B cell (primary cell): ENCODE results near the gene OR10Z1. TPM values are rescaled to one million over a fixed set of nuclear protein-coding genes. Genes with fewer than 3 reads are reported as not detected.

ENCODE experiments used
- ATAC-seq: fragments of 200-7000 bp; cut with Tn5 transposase; one replicate; pipeline ENCODE4 v1.10.0; 2021; ENCODE audit warnings: low read depth, mild to moderate bottlenecking, moderate number of reproducible peaks, moderate library complexity
- CTCF ChIA-PET: fragments of 350-600 bp; sonication (Branson Sonifier 250); formaldehyde crosslinking; loops from one replicate; lab custom pipeline; 2021; ENCODE audit warnings: antibody characterized with exemption, inconsistent platforms; lab: Charles Lee
- POLR2A ChIA-PET: fragments of 350-600 bp; sonication (Branson Sonifier 250); formaldehyde crosslinking; loops from one replicate; lab custom pipeline; 2021; ENCODE audit warnings: antibody characterized with exemption; lab: Charles Lee
- DNase-seq: peaks from one replicate; pipeline ENCODE4 v3.0.0; 2013
- H2AFZ ChIP-seq: 2 replicates; pipeline ENCODE4 v1.6.1; 2012; ENCODE audit warnings: mild to moderate bottlenecking, low read depth, low read length; ENCODE audit not compliant: insufficient read depth, poor library complexity, severe bottlenecking
- H3K27ac ChIP-seq, 2 donors: 1 replicate in 1 of 2; 2 replicates in 1 of 2; pipeline ENCODE4 v1.5.1; 2012 to 2013; ENCODE audit warnings: low read length in 2 of 2, mild to moderate bottlenecking in 2 of 2, moderate library complexity in 1 of 2
- H3K27me3 ChIP-seq, 4 experiments: fragments of 200-600 bp in 1 of 4; sonication (generic) in 1 of 4; replicated peaks in 1 of 4; 1 replicate in 2 of 4; 2 replicates in 2 of 4; pipeline versions ENCODE4 v1.6.1 to v1.7.0; 2013 to 2016; ENCODE audit warnings: low read length in 3 of 4, mild to moderate bottlenecking in 2 of 4, mixed read lengths in 1 of 4, moderate library complexity in 1 of 4; ENCODE audit not compliant: insufficient read depth in 4 of 4, control insufficient read depth in 3 of 4; ENCODE audit errors: control extremely low read depth in 1 of 4
- H3K36me3 ChIP-seq, 2 experiments: replicated peaks in 1 of 2; 1 replicate in 1 of 2; 2 replicates in 1 of 2; pipeline versions ENCODE4 v1.6.1 to v1.7.1; 2013; ENCODE audit warnings: low read length in 1 of 2; ENCODE audit not compliant: insufficient read depth in 2 of 2, control insufficient read depth in 1 of 2; ENCODE audit errors: control extremely low read depth in 1 of 2, extremely low read depth in 1 of 2
- H3K4me1 ChIP-seq, 2 donors: fragments of 200-600 bp in 1 of 2; sonication (generic) in 1 of 2; 1 replicate in 1 of 2; 2 replicates in 1 of 2; pipeline versions ENCODE4 v1.5.1 to v1.6.1; 2013 to 2017; ENCODE audit warnings: low read length in 2 of 2; ENCODE audit not compliant: control insufficient read depth in 2 of 2, insufficient read depth in 2 of 2
- H3K4me2 ChIP-seq: replicated peaks from 2 replicates; pipeline ENCODE3; 2012; ENCODE audit warnings: mild to moderate bottlenecking, low read depth, low read length; ENCODE audit not compliant: poor library complexity, severe bottlenecking
- H3K4me3 ChIP-seq, 5 experiments: fragments of 200-600 bp in 1 of 5; sonication (generic) in 1 of 5; 1 replicate in 3 of 5; 2 replicates in 2 of 5; pipeline versions ENCODE4 v1.5.1 to v1.7.0; 2011 to 2016; ENCODE audit warnings: low read length in 4 of 5, mild to moderate bottlenecking in 4 of 5, low read depth in 2 of 5, control low read depth in 1 of 5, moderate library complexity in 1 of 5; ENCODE audit not compliant: insufficient read depth in 1 of 5; ENCODE audit errors: control extremely low read depth in 1 of 5, extremely low read depth in 1 of 5
- H3K79me2 ChIP-seq: fragments of 200-600 bp; sonication (generic); one replicate; pipeline ENCODE4 v1.6.0; 2016; ENCODE audit warnings: low read length; ENCODE audit not compliant: control insufficient read depth, insufficient read depth
- H3K9ac ChIP-seq: fragments of 200-600 bp; sonication (generic); 2 replicates; pipeline ENCODE4 v1.6.1; 2017; ENCODE audit warnings: mild to moderate bottlenecking, low read length, moderate library complexity
- H3K9me3 ChIP-seq, 3 donors: one replicate each; pipeline versions ENCODE4 v1.6.1 to v1.7.1; 2013; ENCODE audit warnings: low read length in 2 of 3; ENCODE audit not compliant: control insufficient read depth in 2 of 3, insufficient read depth in 1 of 3; ENCODE audit errors: control extremely low read depth in 1 of 3
- H4K20me1 ChIP-seq: 2 replicates; pipeline ENCODE4 v1.6.0; 2012; ENCODE audit warnings: mild to moderate bottlenecking, low read length; ENCODE audit not compliant: insufficient read depth, control insufficient read depth, poor library complexity, severe bottlenecking
- H3K27ac Mint-ChIP-seq: one replicate; pipeline ENCODE4 v1.8.0; 2021; ENCODE audit warnings: mixed read lengths
- H3K27me3 Mint-ChIP-seq: one replicate; pipeline ENCODE4 v1.8.0; 2021; ENCODE audit warnings: mixed read lengths
- H3K4me1 Mint-ChIP-seq: one replicate; pipeline ENCODE4 v1.8.0; 2021; ENCODE audit warnings: mixed read lengths
- H3K4me3 Mint-ChIP-seq: one replicate; pipeline ENCODE4 v1.8.0; 2021; ENCODE audit warnings: mixed read lengths
- H3K9me3 Mint-ChIP-seq: one replicate; pipeline ENCODE4 v1.8.0; 2022; ENCODE audit warnings: mixed read lengths; ENCODE audit not compliant: insufficient read depth
- CTCF ChIP-seq: fragments of 200-600 bp; IDR thresholded peaks from one replicate; pipeline ENCODE4 v1.8.0; 2022; ENCODE audit warnings: antibody characterized with exemption, mild to moderate bottlenecking
- EZH2 ChIP-seq: IDR thresholded peaks from 2 replicates; pipeline ENCODE4 v1.6.1; 2012; ENCODE audit warnings: borderline replicate concordance, low read depth, mild to moderate bottlenecking, moderate library complexity, low read length; ENCODE audit not compliant: insufficient read depth, poor library complexity, severe bottlenecking
- WGBS: methylation state at CpG from one replicate; pipeline ENCODE4 v1.1.5; 2013; ENCODE audit warnings: missing lambda C conversion rate; ENCODE audit not compliant: insufficient coverage; 5-methylcytosine and 5-hydroxymethylcytosine counted together
- intact Hi-C: fragments of 100-400 bp; cut with micrococcal nuclease; formaldehyde crosslinking; loops from one replicate; pipeline ENCODE4 v1.10.0; 2022
- polyA plus RNA-seq: library from polyadenylated mRNA; depleted of rRNA; stranded (reverse); fragments of >200 nt; gene quantifications from 2 replicates; pipeline ENCODE4 v1.2.3, GENCODE V29; 2012
- total RNA-seq, 2 donors: library from RNA; stranded (reverse); fragments of 120-200 nt in 1 of 2; gene quantifications; 1 replicate in 1 of 2; 2 replicates in 1 of 2; pipeline versions ENCODE4 v1.2.3 to v1.2.4, GENCODE V29; 2013 to 2022

OR10Z1 gene
- total and polyA plus RNA-seq, 2 donors (not counting 1 experiment from before 2014, with no cell fraction given): not detected

DNA sequence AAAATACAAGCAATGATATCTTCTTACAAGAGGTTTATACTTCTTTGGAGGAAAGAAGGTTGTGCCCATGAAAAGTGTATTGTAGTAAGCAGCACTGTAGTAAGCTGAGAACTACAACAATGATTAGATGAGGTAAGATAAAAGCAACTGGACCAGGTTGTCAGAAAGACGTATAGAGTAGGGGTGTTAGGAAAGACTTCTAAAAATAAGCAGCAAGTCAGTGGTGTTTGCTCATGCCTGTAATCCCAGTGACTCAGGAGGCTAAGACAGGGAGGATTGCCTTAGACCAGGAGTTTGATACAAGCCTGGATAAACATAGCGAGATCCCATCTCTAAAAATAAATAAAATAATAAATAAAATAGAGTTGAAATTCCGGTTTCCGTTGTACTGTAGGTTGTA is 21.1 kb upstream of the OR10Z1 start:
- CTCF ChIA-PET: no interaction called here

DNA sequence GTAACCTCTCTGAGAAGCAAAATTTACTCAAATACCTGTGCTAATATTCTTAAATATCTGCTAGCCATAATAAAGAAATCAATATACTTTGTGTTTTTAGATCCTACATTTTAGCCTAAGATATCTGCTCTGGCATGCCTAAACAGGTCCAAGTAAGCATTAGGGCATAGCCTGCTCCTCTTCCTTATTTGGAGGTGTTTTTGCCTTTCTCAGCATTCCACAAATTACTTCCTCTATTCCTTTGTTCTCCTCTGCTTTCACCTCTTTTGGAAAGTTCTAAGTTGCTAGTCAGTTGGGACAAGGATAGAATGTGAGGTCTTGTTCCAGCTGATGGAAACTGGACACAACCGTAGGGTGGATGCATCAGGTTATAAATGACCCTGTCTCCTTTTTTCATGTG is 18.1 kb upstream of the OR10Z1 start:
- 100% methylated on average over 1 of the region's 1 CpG for WGBS
- CTCF ChIA-PET: no interaction called here
- ATAC-seq: no peak

More for the DNA sequence above, 21.1 kb upstream of the OR10Z1 start:
- intact Hi-C loops: no loop called here
- H3K9me3 Mint-ChIP-seq: no peaks in the 10 kb centered on the region
- H3K4me2 ChIP-seq: no peak overlapping the region
- DNase-seq (no peak), ATAC-seq (no peak)
- H3K27ac Mint-ChIP-seq: no peak overlapping the region
- no peak overlapping the region for H3K4me3 ChIP-seq
- H3K4me3 Mint-ChIP-seq: no peak overlapping the region
- H3K4me1 ChIP-seq: no peaks in the 10 kb centered on the region
- TF ChIP-seq EZH2 (no peak), CTCF (no peak)
- H4K20me1 ChIP-seq: no peaks in the 10 kb centered on the region
- WGBS: no CpG with 5 or more reads among the region's 4 CpGs
- H3K4me1 Mint-ChIP-seq: no peaks in the 10 kb centered on the region
- no peak overlapping the region for H2AFZ ChIP-seq
- peaks cover 27% of the 10 kb centered on the region for H3K27me3 Mint-ChIP-seq
- POLR2A ChIA-PET: no interaction called here
- no peaks in the 10 kb centered on the region for H3K79me2 ChIP-seq
- H3K27me3 ChIP-seq: peaks cover 0 to 3% (median under 1%) of the 10 kb centered on the region in 4 experiments
- no peak overlapping the region for H3K27ac ChIP-seq
- no peaks in the 10 kb centered on the region for H3K36me3 ChIP-seq
- H3K9me3 ChIP-seq: peaks cover 10 to 12% (median 10%) of the 10 kb centered on the region in 3 donors
- no peak overlapping the region for H3K9ac ChIP-seq

More for the DNA sequence above, 18.1 kb upstream of the OR10Z1 start:
- DNase-seq: no peak
- POLR2A ChIA-PET: no interaction called here
- no peaks in the 10 kb centered on the region for H3K36me3 ChIP-seq
- Mint-ChIP-seq H3K4me1 (no peaks in the 10 kb centered on the region), H3K4me3 (no peak overlapping the region), H3K27me3 (peaks cover 32% of the 10 kb centered on the region), H3K9me3 (no peaks in the 10 kb centered on the region), H3K27ac (no peak overlapping the region)
- H3K9me3 ChIP-seq: peaks cover 10 to 12% (median 10%) of the 10 kb centered on the region in 3 donors
- H4K20me1 ChIP-seq: no peaks in the 10 kb centered on the region
- no peak overlapping the region for H2AFZ ChIP-seq
- no peak overlapping the region for H3K4me3 ChIP-seq
- no peaks in the 10 kb centered on the region for H3K79me2 ChIP-seq
- intact Hi-C loops: no loop called here
- no peak overlapping the region for H3K27ac ChIP-seq
- TF ChIP-seq EZH2 (no peak), CTCF (no peak)
- H3K4me1 ChIP-seq: no peaks in the 10 kb centered on the region
- no peak overlapping the region for H3K4me2 ChIP-seq
- H3K9ac ChIP-seq: no peak overlapping the region
- H3K27me3 ChIP-seq: peaks cover 0 to 2% (median 0%) of the 10 kb centered on the region in 4 experiments
